Measurements from ENCODE around the gene EMX1. TPM values are rescaled to one million over a fixed set of nuclear protein-coding genes. Genes with fewer than 3 reads are reported as not detected.

Gene EMX1
- total RNA-seq, 1 experiment from 2014 or later, result not detected

DNA sequence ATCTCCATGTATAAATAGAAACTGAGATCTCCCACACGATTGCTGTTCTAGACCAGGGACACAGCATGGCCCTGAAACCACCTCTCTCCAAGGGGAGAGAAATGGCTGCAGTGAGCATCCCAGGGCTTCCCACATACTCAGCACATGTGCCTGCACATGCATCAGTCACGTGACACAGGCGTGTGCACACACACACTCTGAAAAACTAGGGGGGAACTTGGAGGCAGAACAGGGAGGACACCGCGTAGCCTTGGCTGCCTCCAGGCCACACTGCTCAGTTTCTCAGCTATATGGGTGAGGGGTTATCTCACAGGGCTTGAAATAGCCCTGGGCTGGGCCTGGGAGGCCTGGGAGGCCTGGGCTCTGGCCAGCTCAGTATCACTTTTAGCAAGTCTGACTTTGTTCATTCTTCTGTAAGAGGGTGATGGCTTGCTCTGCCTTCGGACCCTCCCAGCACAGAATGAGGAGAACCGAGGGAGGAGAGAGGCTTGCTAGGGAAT lies 66.9 kb downstream of the EMX1 start:
- Histone ChIP-seq H3K9me3 (replicated peaks) (no peaks in the 10 kb centered on the region), H3K27ac (no peak overlapping the region), H3K27me3 (replicated peaks) (no peaks in the 10 kb centered on the region), H3K4me1 (replicated peaks) (peaks cover 14% of the 10 kb centered on the region), H3K36me3 (no peaks in the 10 kb centered on the region), H3K4me3 (no peak overlapping the region)
- no peak for DNase-seq (ENCODE audit: low read depth in 1 of 2, low spot score in 2 of 2)

Other genes with a start within 250 kb of the EMX1 start
- gene EXOC6B, start 91.5 kb upstream of the EMX1 start, total RNA-seq (2014; rRNA removed; shearing (Covaris generic)), result 11.2 and 26.5 TPM in 2 replicates
- 35.8 and 50.7 TPM in 2 replicates for gene SPR, start 30.1 kb upstream of the EMX1 start, total RNA-seq (2014; rRNA removed; shearing (Covaris generic))
- gene SFXN5, start 154.2 kb downstream of the EMX1 start, total RNA-seq (2014; rRNA removed; shearing (Covaris generic)), result 8.2 and 13.3 TPM in 2 replicates
- 15.5 and 23.0 TPM in 2 replicates for gene RAB11FIP5, start 195.4 kb downstream of the EMX1 start, total RNA-seq (2014; rRNA removed; shearing (Covaris generic))